Dermis lymphatic vessel endothelial cell (primary cell): ENCODE data around the gene ALG9. TPM values are rescaled to one million over a fixed set of nuclear protein-coding genes. Genes with fewer than 3 reads are reported as not detected.

Source experiments
- total RNA-seq: library from RNA; depleted of rRNA; stranded (reverse); fragments of >200 nt; gene quantifications from 2 replicates; pipeline ENCODE4 v1.2.1, GENCODE V29; 2014

ALG9 gene, protein sequence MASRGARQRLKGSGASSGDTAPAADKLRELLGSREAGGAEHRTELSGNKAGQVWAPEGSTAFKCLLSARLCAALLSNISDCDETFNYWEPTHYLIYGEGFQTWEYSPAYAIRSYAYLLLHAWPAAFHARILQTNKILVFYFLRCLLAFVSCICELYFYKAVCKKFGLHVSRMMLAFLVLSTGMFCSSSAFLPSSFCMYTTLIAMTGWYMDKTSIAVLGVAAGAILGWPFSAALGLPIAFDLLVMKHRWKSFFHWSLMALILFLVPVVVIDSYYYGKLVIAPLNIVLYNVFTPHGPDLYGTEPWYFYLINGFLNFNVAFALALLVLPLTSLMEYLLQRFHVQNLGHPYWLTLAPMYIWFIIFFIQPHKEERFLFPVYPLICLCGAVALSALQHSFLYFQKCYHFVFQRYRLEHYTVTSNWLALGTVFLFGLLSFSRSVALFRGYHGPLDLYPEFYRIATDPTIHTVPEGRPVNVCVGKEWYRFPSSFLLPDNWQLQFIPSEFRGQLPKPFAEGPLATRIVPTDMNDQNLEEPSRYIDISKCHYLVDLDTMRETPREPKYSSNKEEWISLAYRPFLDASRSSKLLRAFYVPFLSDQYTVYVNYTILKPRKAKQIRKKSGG
- total RNA-seq, result 19.3 and 22.9 TPM in 2 replicates

DNA sequence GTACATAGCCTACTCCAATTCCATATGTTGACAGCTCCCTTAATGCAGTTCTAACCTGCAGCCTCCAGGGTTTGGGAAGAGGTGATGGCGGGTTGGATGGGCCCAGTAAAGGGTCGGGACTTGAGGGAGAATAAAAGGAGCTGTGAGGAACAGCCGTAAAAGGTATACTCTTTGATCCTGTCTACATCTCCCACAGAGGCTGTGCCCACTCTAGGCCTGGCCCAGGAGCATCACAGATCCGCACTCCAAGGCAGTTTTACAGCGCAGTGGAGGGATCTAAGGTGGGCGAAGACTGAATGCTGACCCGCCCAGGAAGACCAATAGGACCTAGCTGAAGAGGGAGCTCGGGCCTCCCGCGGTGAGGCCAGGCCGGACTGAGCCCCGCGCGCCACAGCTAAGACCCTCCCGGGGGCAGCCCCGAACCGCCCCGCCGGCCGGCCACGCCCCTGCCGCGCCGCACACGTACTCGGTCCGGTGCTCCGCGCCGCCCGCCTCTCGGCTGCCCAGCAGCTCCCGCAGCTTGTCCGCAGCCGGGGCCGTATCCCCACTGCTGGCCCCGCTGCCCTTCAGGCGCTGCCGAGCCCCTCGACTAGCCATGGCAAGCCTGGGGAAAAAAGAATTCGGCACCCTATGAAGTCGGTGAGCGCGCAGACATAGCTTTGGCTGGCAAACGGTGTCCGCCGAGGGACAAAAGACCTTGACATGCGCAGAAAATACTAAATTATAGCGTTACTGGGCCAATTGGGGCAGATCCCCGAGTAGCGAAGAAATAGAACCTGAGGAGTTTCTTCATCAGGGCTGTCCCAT lies at the start of gene ALG9:
Gene ALG9, minus strand, starts transcription at position 696 of the 807 bp plus-strand sequence. Its CDS starts 99 bp downstream, at position 597.

GRCh38 chr11:111918390-111919256 lies 47.2 kb upstream of the ALG9 start, which contains the start of gene C11orf52:
C11orf52 (plus strand) TSS chr11:111918913; CDS start chr11:111918973, 60 bp downstream.

GRCh38 chr11:111912535-111912934 lies 41.2 kb upstream of the ALG9 start, which contains the start of gene HSPB2:
HSPB2 (plus strand) TSS chr11:111912734; CDS start chr11:111912830, 96 bp downstream.

GRCh38 chr11:111911563-111912401 lies 40.4 kb upstream of the ALG9 start, which contains the start of gene CRYAB:
CRYAB (minus strand) TSS chr11:111911770; CDS start chr11:111911724, 46 bp downstream.

GRCh38 chr11:111878849-111879636 lies 7.7 kb upstream of the ALG9 start, which contains the start of the genes CFAP68 and FDXACB1:
CFAP68 (plus strand) TSS chr11:111879541; CDS start chr11:111879561, 20 bp downstream.
FDXACB1 (minus strand) TSS chr11:111879165; CDS start chr11:111879132, 33 bp downstream.

DNA sequence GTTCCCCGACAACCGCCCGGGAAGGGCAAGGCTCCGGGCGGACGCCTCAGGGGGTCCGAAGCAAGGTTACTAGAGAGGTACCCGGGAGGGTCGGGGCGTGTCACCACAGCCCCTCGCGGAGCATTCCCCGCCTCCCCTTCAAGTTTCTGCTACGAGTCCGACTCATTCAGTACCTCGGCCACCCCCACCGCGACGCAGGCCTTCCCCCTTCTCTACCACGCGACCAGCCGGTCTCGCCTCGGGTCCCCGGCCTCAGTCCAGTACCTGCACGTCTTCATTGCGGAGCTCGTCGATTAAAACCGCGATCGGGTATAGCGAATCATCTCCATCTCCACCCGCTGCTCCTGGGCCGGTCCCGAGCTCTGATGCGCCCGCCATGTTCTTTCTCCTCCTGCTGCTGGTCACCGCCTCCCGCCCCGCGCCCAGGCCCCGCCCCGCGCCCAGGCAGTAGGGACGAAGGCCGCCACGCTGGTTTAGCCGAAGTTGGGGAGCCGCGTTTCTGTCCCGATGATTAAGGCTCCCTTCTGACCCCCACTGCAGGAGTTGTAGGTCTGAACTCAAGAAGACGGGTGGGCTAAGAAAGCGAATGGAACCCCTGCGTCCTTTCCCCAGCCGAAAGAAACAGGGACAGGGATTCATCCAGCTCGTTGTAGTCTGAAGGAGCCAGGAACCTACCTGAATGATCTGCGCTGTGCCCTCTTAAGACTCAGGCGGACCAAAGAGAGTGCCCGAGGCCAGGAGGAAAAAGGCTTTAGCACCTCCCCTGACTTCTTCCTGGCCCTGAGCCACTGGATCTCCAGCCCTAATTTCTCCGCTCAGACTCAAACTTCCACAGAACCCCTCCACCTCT lies 105.2 kb downstream of the ALG9 start, which contains the start of gene PPP2R1B:
Gene PPP2R1B, minus strand, starts transcription at position 406 of the 850 bp plus-strand sequence. Its CDS starts 28 bp downstream, at position 378.

Other genes with a start within 250 kb of the ALG9 start
- gene PPP2R1B, start 105.2 kb downstream of the ALG9 start, total RNA-seq, result 41.3 and 57.9 TPM in 2 replicates
- 1.7 and 2.4 TPM in 2 replicates for gene FDXACB1, start 7.6 kb upstream of the ALG9 start, total RNA-seq
- gene CFAP68, start 8.0 kb upstream of the ALG9 start, total RNA-seq, result 3.0 and 6.0 TPM in 2 replicates
- gene CRYAB, start 40.2 kb upstream of the ALG9 start, total RNA-seq, result 0.26 and 0.33 TPM in 2 replicates
- not detected in 2 replicates for gene HSPB2, start 41.2 kb upstream of the ALG9 start, total RNA-seq
- gene C11orf52, start 47.3 kb upstream of the ALG9 start, total RNA-seq, result 0.52 and 0.54 TPM in 2 replicates
- gene DIXDC1, start 65.8 kb upstream of the ALG9 start, total RNA-seq, result 2.9 and 8.5 TPM in 2 replicates
- gene DLAT, start 153.8 kb upstream of the ALG9 start, total RNA-seq, result 24.7 and 25.6 TPM in 2 replicates
- gene PIH1D2, start 202.4 kb upstream of the ALG9 start, total RNA-seq, result 0.33 and 0.69 TPM in 2 replicates
- 15.0 and 20.4 TPM in 2 replicates for gene NKAPD1, start 202.7 kb upstream of the ALG9 start, total RNA-seq
- gene TIMM8B, start 215.2 kb upstream of the ALG9 start, total RNA-seq, result 67.9 and 89.3 TPM in 2 replicates
- 148 and 213 TPM in 2 replicates for gene SDHD, start 215.3 kb upstream of the ALG9 start, total RNA-seq